ENCODE measurements around the gene DAB2IP.

DAB2IP gene

DNA sequence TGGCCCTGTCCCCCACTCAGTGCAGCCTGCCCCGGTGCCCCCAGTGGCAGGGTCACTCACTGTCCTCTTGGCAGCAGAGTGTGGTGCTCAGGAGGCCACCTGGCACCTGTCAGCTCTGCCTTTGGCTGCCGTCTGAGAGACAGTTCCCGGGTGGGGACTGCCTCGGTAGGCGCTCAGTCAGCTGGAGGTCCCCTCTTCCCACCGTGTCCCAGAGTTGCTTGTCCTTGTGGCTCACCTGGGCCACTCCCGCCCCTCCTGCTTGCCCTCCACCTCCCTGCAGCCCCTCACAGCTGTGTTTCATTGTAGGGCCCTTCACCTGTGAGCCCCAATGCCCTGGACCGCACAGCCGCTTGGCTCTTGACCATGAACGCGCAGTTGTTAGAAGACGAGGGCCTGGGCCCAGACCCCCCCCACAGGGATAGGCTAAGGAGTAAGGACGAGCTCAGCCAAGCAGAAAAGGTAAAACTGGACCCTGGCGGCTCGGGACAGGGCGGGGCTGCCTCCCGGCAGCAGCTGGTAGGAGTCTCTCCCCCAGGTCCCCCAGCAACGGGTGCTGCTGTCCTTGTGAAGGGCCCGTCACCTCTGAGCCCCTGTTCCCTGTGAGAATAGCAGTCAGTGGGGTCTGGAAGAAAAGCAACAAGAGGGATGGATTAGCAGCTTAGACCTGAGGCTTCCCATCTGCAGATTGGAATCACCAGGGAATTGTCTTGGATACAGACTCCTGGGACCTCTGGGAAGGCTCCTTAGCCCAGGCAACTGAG lies 122.7 kb downstream of the DAB2IP start:
- DNase-seq (ENCODE audit: low read depth in 2 of 3, low spot score in 1 of 3): no peak

GRCh38 chr9:121774715-121775613 lies 123.5 kb downstream of the DAB2IP start:
- no peak for DNase-seq (ENCODE audit: low read depth in 2 of 3, low spot score in 1 of 3)

DNA sequence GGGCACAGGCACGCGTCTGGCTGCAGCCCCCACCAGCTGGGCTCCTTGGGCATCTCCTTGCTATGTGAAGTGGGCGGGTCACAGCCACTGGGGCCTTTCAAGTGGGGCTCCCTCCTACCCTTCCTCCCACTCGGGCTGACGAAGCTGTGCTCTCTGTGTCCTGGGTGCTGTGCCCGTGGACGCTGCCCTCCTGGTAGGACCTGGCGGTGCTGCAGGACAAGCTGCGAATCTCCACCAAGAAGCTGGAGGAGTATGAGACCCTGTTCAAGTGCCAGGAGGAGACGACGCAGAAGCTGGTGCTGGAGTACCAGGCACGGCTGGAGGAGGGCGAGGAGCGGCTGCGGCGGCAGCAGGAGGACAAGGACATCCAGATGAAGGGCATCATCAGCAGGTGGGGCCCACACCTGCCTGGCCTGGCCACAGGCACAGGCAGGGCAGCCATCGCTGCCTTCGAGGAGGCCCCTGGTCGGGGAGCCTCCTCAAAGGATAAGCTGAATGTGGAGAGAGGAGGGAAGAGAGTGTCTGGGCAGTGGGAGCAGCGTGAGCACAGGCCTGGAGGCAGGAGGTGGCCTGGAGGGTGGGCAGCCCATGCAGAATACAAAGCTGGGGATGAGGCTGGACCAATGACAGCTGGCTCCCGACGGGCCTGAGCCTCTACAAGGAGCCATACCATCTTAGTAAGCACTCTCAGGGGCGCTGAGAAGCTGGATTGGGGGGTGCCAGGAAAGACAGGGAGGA lies 124.7 kb downstream of the DAB2IP start:
- no peak for DNase-seq (ENCODE audit: low read depth in 2 of 3, low spot score in 1 of 3)

GRCh38 chr9:121776739-121777637 lies 125.6 kb downstream of the DAB2IP start:
- DNase-seq (ENCODE audit: low read depth in 2 of 3, low spot score in 1 of 3): no peak

- DNase-seq (ENCODE audit: low read depth in 2 of 3, low spot score in 1 of 3): no peak
Measured at GRCh38 chr9:121778252-121779225, 127.1 kb downstream of the DAB2IP start.

DNA sequence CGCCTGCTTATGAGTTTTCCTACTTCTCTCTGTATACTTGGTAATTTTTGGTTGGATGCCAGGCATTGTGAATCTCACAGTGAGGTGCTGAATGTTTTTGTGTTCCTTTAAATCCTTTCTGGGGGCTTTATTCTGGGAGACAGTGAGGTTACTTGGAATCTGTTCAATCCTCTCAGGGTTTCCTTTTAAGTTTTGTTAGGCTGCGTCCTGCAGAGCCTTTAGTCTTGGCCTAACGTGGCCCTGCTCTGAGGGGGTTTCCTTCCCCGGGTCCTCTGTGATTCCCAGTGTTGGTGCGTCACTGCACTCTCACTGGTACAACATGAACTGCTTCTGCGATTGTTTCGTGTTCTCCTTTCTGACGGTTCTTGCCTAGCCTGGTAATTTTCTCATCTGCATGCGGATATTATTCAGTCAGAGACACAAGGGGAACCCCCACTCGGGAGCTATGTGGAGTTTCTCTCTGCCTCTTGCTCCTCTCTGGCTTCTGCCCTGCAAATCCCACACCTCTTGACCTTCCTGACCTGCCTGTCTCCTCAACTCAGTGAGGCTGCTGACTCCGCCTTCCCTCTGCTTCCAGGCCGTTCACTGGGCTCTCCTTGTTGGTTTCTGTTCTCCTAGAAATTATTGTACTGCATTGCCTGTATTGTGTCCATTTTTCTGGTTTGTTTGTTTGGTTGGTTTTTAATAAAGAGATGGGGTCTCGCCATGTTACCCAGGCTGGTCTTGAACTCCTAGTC lies 128.1 kb downstream of the DAB2IP start:
- no peak for DNase-seq (ENCODE audit: low read depth in 2 of 3, low spot score in 1 of 3)

DNA sequence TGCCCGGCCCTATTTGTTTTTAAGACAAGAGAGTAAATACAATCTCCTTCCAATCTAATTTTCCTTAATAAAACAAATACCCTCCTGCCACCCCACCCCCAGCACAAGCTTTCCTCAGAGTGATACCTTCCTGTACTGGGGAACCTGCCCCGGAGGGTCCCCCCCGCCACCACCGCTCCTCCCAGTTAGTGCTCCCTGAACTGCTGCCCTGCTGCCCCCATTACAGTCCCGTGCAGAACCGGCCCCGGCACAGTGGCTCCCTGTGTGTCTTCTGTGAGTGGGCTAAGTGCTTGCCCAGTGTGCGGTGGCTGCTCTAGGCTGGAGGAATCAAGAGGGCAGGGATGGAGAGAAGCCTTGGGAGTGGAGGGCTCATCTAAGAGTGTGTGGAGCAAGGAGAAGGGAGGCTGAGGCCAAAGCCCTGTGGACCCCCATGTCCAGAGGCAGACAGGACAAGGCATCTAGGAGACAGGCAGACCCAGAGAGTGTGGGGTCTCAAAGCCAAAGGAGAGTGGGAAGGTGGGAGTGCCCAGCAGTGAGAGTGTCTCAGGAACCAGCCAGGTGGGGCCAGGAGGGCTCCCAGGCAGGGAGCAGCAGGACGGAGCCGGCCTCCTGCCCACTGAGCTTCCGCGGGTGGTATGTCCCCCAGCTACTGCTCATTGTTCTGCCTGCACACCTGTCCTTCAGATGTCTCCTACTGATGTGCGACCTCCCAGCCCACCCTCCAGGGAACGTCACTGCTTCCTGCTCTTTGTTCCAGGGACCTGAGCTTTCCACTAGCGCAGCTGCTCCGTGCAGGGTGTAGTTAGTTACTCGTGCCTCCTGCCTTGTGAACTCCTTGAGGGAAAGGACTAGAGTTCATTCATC lies 129.0 kb downstream of the DAB2IP start:
- DNase-seq (ENCODE audit: low read depth in 2 of 3, low spot score in 1 of 3): no peak

DNA sequence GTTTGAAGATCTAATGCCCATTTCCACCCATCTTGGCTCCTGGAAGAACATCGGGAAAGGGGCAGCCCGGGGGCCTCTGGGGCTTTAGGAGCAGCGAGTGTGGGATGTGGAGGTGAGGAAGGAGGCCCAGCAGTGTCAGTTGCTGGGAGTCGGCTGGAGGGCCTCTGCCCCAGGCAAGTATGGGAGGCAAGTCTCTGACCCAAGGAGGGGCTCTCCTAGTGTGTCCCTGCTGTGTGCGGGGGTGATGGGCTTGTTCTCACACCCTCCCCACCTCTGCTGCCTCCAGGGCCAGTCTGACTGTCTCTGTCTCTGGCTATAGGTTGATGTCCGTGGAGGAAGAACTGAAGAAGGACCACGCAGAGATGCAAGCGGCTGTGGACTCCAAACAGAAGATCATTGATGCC lies 129.7 kb downstream of the DAB2IP start:
- DNase-seq (ENCODE audit: low read depth in 2 of 3, low spot score in 1 of 3): no peak

GRCh38 chr9:121781701-121782464 lies 130.4 kb downstream of the DAB2IP start:
- DNase-seq (ENCODE audit: low read depth in 2 of 3, low spot score in 1 of 3): no peak

- DNase-seq (ENCODE audit: low read depth in 2 of 3, low spot score in 1 of 3): no peak
Measured at GRCh38 chr9:121782514-121783110, 131.2 kb downstream of the DAB2IP start.

- no peak for DNase-seq (ENCODE audit: low read depth in 2 of 3, low spot score in 1 of 3)
Measured at GRCh38 chr9:121783111-121783510, 131.7 kb downstream of the DAB2IP start.

DNA sequence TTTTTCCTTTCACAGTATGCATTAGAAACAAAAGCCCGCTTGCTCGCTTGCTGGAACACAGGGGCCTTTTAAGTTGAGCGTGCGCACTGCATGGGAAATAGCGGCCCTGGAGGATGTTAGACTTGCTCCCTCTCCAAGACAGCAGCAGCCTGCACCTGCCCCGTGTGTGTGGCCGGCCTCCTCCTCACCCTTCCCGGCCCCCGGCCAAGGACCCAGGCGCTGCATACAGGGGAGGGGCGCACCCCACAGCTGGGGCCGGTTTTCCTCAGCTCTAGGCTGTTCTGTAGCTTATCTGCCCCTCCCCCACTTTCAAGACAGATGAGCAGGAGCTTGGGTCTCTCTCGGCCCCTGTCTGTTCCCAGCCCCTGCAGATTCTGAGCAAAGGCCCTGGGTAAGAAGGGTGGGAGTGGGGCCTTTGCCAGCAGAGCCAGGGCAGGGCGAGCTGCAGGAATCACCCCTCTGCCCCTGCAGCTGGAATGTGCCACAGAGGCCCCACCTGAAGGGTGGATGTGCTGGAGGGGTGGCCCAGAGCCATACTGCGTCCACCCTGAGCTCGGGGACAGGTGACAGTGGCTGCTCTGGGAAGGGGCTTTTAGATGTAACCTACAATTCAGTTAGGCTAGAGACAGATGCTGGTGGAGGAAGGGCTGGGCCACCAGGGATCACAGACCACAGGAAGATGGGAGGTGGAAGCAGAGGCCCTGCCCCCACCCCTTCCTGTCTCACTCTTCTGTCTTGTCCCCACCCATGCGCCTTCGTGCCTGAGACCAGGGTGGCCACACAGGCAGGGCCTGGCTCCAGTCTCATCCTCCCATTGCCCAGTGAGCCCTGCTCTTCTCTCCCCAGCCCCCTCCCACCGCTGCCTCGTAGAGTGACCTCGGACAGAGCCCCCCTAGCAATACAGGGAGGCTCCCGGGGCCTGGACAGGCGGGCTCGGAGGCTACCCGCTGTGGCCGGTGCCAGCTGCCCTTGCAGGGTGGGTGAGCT lies 132.4 kb downstream of the DAB2IP start:
- DNase-seq (ENCODE audit: low read depth in 2 of 3, low spot score in 1 of 3): no peak

DNA sequence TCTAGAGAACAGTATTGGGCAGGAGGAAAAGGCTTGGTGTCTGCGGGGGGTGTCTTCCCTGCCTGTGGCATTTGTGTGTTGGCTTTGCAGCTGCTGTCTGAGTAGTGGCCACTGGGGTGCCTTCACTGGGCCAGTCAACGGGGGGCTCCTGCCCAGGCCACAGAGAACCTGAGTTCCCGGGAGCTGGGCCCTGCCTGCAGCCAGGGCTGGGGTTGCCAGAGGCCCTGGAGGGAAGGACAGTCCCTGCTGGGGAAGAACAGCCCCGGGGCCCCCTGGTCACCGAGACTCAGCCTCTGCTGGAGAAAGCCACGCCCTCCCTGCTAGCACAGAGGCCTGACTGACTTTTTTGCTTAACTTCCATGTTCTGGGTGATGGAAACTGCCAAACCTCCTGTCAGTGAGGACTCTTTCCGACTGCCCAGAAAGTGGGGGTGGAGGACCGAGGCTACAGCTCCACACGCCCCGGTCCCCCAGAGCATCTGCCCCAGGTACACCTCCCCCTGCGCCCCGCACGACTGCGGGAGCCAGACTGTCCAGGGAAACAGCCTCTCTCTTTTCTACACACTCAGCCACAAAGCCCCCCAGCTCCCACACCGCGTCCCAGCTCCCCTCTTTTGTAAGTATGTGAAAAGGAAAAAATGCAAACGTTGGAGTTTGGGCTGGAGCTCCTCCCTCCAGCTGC lies 133.4 kb downstream of the DAB2IP start:
- DNase-seq (ENCODE audit: low read depth in 2 of 3, low spot score in 1 of 3): no peak

DNA sequence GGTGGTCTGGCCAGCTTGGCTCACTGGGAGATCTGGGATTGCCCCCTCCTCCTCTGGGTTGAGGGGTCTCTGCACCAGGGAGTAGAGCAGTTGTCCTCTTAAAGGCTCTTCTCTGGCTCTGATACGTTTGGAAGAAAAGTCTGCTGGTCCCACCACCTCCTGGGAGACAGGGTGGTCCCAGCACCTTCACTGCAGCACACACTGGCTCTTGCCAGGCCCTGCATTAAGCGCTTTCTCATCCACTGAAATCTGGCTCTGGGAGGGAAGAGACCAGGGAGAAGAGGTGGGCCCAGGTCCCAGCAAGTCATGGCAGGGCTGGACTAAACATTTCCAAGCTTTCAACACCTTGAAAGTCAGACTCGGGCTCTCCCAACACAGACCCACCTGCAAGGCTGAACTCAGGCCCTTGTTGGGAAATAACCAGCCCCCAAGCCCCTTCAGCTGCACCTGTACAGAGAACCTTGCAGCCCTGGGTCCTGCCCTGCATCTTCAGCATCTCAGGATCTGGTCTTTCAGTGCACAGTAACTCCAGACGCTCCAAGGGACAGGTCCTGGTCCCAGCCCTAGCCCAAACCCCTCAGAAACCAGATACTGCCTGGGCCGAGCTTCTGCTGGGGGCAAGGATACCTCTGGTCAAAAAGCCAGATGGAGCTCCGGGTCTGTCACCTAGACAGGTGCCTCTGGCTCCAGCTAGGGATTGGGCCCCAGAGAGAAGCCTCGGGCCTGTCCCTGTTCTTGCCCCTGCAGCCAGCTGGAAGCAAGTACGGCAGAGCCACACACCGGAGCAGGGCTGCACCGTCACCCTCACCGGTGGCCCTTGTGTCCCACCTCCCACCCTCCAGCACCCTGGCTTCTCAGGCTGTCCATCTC lies 134.5 kb downstream of the DAB2IP start:
- no peak for DNase-seq (ENCODE audit: low read depth in 2 of 3, low spot score in 1 of 3)

All from stimulated activated CD4-positive, alpha-beta T cell treated with anti-CD3 and anti-CD28 coated beads, Interleukin-12 subunit alpha, Interleukin-12 subunit beta, amount 100 ng/mL, for 48 hours (primary cell).